HG03457 (cell line): ENCODE data around the gene SPTLC1.

Source experiments
- ATAC-seq: cut with Tn5 transposase; IDR thresholded peaks from one replicate; pipeline ENCODE4 v1.9.1; 2021; ENCODE audit warnings: moderate number of reproducible peaks; ENCODE audit not compliant: unreplicated experiment

Gene SPTLC1

GRCh38 chr9:92100237-92100911 lies 14.8 kb downstream of the SPTLC1 start:
- ATAC-seq = no peak

DNA sequence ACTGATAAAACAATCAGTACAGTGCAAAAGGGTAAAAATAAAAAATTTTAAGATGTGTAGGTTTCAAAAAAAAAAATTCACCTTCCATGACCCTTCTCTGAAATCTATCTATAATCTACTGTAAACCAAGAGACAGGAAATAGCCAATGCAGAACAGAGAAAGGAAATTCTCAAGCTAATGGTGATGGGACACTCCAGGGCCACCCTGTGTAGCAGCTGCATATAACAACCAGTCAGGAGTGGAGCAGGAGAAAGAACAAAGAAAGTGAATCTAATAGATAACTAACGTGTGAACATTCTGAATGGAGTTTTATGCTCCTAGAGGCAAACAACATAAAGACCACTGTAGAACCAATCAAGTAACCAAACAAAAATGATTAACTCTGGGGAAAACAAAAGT lies 16.6 kb downstream of the SPTLC1 start:
- ATAC-seq = no peak

- ATAC-seq = no peak
These were observed 17.2 kb downstream of the SPTLC1 start for GRCh38 chr9:92097997-92098482.

DNA sequence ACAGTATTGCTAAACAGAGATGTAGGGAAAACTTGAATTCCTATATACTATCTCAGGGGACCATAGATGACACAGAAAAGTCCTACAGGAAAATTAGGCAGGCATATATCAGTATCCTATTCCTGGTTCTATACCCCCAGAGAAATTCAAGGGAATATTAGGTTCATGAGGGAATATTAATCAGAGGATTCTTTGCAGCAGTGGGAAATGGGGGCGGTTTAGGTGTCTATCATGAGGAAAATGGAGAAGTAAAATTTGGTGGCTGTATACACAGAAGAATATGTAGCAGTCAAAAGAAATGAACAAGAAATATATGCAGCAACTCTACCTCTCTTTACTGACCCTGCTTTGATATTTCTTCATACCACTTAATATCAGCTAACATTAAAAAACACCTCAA lies 20.0 kb downstream of the SPTLC1 start:
- no peak for ATAC-seq

- ATAC-seq = no peak
These were observed 20.6 kb downstream of the SPTLC1 start for GRCh38 chr9:92094655-92095054.

DNA sequence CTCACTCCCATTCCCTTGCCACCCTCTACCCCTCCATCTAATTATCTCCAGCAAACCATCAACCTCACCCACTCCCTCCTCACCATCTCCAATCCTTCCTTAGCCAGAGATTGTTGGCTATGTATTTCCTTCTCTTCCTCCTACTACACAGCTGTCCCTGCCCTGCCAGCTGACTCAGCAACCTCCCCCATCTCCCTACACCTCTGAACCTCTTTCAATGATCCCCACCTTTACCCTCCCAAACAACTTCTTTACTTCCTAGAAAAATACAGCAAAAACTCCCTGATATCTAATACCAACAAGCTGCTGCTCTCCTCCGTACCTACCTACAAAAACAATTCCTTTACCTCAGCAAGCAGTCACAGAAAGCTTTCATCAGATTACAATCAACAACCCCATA lies 37.3 kb downstream of the SPTLC1 start:
- ATAC-seq = no peak

DNA sequence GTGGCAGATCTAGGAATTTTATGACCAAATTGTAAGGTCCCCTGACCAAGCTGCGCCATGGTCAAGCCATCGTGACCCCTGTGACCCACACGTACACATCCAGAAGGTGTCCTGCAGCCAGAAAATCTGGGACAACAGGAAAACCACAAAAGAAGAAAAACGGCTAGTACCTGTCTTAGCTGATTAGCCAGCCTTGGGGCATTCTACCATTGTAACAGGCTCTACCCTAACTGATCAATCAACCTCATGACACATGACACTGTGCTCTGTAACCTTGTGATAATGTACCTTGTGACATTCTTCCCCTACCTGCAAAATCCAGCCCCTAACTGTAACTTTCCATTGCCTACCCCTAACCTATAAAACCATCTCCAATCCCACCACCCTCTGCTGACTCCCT lies 43.6 kb downstream of the SPTLC1 start:
- ATAC-seq = no peak

DNA sequence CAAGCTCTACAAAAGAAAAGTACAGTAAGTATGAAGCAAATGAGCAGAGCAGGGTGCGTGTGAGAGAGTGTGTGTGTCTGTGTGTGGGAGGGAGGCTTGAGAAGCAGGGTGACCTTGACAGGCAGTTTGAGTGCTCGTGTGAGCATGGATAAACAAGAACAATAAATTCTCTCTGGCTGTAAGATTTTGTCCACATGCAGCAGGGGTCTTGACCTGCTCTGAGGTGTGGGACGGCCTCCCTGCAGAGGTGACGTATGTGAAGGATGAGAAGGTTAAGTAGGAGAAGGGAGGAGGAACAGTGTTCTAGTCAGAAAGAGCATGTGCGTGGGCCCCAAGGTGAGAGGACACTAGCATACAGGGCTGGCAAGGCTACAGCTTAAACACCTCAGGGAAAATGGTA lies 49.0 kb downstream of the SPTLC1 start:
- ATAC-seq = no peak

GRCh38 chr9:92064711-92065110 lies 50.5 kb downstream of the SPTLC1 start:
- no peak for ATAC-seq

- ATAC-seq = no peak
These were observed 54.0 kb downstream of the SPTLC1 start for GRCh38 chr9:92061184-92061583.

DNA sequence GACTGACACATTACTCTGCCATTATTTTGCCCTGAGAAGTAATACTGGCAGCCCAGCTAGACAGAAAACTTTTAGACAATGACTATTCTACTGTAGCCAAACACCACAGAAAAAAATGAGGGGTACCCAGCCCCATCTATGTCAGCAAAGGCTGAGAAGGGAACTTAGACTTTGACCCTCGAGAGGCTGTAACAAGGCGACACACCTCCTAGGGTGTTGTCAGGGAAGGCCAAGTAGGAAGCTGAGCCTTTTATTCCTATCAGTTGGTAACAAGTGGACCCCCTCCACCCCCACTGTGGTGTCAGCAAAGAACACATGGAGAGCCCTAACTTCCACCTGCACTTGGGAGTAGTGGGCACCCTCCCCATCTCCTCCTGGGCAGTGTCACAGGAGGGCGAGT lies 55.6 kb downstream of the SPTLC1 start:
- no peak for ATAC-seq

GRCh38 chr9:92058723-92059444 lies 56.3 kb downstream of the SPTLC1 start:
- ATAC-seq = no peak

- no peak for ATAC-seq
These were observed 57.2 kb downstream of the SPTLC1 start for GRCh38 chr9:92058026-92058425.

- ATAC-seq = no peak
These were observed 58.0 kb downstream of the SPTLC1 start for GRCh38 chr9:92057226-92057625.

DNA sequence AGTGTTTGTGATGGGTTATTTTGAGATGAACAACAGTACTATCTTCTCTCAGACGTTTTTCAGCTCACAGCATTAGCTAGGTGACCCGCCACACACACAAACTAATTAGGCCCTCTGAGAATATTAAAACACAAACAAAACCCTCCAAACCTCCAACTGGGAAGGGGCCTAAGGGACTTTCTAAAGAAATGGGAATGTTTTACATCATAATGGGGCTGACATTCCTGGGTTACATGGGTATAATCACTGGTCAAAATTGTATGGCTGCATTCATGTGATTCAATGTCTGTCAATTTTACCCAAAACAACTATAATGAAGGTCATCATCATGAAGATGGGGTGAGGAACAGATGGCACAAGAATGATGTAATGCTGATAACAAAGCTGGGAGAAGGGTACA lies 59.6 kb downstream of the SPTLC1 start:
- ATAC-seq = no peak

GRCh38 chr9:92048924-92049625 lies 66.1 kb downstream of the SPTLC1 start:
- no peak for ATAC-seq

DNA sequence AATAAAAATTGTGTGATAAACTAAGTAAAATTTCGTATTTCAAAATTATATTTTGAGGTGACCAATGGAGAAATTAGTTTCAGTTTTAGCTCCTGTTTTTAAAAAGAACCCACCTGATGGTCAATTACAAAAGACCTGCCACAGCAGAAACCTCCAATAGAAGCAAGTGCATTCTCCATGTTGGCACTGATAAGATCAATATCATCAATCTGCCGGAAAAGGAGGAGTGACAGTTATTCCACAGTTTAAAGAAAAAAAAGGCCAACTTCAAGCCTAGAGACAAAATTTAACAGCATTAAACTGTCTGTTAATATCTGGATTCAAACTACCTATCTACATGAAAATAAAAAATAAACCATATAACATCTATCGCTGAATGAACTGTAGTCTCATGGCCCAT lies 67.7 kb downstream of the SPTLC1 start:
- no peak for ATAC-seq

DNA sequence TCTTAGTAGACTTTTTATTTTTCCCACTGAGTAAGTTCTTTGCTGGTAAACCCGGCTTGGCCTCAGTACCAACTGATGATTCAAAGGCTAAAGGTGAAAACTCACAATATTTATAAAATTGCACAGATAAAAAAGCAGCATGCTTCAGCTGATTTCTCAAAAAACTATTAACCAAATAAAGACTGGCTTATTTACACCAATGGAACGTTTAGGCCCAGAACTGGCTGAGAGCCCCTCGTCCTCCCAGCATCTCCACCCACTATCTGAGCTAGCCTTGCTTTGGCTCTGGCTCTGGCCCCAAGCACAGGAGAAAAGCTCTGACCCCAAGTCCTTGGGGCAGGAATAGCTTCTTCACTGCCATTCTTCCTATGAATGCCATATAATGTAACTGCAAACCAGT lies 68.5 kb downstream of the SPTLC1 start:
- ATAC-seq = no peak

- no peak for ATAC-seq
These were observed 70.3 kb downstream of the SPTLC1 start for GRCh38 chr9:92044936-92045335.

- ATAC-seq = no peak
These were observed 72.2 kb downstream of the SPTLC1 start for GRCh38 chr9:92043002-92043401.

GRCh38 chr9:92042260-92042659 lies 73.0 kb downstream of the SPTLC1 start:
- ATAC-seq = no peak

DNA sequence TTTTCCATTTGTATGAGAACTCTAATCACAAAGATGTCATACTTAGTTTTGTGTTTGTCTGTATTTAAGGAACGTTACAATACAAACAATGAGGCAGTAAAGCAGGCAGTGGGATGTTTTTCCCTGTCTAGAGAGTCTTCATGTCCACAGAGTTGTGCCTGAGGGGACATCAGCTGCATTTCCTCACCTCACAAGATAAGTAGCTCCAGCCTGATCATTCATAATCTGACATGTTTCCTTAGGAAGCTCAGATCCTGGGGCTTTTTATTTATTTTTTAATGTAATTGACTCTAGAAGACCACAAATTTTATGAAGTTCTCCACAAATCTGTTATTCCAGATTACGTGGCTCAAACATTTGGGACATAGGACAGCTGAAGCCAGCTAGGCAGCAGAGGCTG lies 78.5 kb downstream of the SPTLC1 start:
- no peak for ATAC-seq
